ENCODE data around the gene ACER1. TPM values are rescaled to one million over a fixed set of nuclear protein-coding genes. Genes with fewer than 3 reads are reported as not detected.

ACER1 gene, protein sequence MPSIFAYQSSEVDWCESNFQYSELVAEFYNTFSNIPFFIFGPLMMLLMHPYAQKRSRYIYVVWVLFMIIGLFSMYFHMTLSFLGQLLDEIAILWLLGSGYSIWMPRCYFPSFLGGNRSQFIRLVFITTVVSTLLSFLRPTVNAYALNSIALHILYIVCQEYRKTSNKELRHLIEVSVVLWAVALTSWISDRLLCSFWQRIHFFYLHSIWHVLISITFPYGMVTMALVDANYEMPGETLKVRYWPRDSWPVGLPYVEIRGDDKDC
- total RNA-seq = not detected in 2 replicates

DNA sequence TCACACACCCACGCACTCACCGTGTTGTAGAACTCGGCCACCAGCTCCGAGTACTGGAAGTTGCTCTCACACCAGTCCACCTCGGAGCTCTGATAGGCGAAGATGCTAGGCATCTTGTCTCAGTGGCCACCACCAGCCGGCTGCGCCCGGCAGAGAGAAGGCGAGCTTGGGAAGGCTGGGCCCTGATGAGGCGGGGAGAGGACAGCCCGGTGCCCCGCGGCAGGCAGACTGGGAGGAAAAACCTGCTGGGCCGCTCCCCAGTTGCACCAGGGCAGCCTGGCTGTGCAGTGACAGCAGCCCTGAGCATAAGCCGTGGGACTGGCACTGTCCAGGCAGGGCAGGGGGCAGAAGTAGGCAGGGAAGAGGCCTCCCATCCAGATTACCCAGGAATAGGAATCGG lies at the start of gene ACER1:
TSS of gene ACER1 (minus strand) at position 174 of the 400 bp plus-strand sequence. CDS start at position 113, 61 bp downstream.

DNA sequence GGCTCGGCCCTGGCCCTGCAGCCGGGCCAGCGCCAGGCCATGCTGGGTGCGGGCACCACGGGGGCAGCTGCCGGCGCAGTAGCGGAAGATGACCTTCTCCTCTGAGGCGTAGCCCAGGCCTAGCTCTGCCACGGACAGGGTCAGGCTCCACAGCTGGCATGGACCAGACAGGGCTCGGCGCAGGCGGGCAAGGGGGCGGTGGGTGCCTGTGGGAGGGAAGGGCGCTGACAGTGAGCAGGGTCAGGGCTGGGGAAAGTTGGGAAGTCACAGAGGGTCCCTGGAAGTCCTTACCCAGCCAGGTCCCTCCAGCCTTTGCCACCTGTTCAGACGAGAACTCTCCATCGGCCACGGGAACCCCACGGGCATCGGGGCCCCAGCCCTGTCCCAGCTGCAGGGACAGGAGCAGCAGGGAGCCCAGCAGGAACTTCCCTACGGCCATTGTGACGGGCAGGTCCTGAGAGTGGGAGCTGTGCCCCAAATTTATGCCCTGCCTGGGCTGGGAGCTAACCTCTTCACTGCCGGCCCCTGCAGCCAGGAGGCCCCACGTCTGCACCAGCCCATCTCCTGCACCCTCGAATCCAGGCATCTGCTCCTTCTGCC lies 42.1 kb upstream of the ACER1 start, which contains the start of gene PSPN:
TSS of gene PSPN (minus strand) at position 523 of the 600 bp plus-strand sequence. CDS start at position 439, 84 bp downstream.

DNA sequence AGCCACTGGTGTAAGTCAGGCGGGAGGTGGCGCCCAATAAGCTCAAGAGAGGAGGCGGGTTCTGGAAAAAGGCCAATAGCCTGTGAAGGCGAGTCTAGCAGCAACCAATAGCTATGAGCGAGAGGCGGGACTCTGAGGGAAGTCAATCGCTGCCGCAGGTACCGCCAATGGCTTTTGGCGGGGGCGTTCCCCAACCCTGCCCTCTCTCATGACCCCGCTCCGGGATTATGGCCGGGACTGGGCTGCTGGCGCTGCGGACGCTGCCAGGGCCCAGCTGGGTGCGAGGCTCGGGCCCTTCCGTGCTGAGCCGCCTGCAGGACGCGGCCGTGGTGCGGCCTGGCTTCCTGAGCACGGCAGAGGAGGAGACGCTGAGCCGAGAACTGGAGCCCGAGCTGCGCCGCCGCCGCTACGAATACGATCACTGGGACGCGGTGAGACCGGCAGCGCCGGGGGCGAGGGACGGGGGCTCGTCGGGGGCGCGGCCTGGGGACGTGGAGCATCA lies 39.2 kb upstream of the ACER1 start, which contains the start of gene ALKBH7:
TSS of gene ALKBH7 (plus strand) at position 201 of the 502 bp plus-strand sequence. CDS start at position 228, 27 bp downstream.

DNA sequence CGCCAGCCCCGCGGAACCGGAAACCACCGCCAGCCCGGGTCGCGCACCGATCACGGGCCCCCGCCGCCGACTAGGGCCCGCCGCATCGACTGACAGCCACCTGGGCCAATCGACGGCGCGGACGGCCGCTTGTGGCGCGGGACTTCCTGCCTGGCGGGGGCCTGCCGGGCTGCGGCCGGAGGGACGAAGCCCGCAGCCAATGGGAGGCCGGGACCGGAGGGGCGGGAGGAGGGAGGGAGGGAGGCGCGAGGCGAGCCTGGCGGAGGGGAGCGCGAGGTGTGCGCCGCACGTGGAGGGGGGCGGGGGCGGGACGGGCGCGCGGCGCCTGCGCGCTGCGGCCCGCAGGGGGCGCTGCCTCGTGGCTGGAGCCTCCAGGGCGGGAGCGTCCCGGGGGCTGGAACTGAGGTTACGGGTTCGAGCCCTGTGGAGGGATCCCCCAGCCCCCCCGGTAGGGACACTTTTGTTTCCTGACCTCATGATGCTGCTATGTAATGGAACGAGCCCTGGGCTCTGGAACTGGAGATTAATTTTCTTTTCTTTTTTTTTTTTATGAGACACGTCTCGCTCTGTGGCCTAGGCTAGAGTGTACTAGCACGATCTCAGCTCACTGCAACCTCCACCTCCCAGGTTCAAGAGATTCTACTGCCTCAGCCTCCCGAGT lies 53.4 kb downstream of the ACER1 start, which contains the start of gene MLLT1:
TSS of gene MLLT1 (minus strand) at position 45 of the 661 bp plus-strand sequence. CDS start 191 bp downstream, outside the sequence.

Other genes starting within 250 kb of the ACER1 start
- gene RFX2, start 223.1 kb downstream of the ACER1 start, total RNA-seq = 2.8 and 5.7 TPM in 2 replicates
- gene ACSBG2, start 197.9 kb downstream of the ACER1 start, total RNA-seq = not detected in 2 replicates
- 14.6 and 18.6 TPM in 2 replicates for gene MLLT1, start 53.6 kb downstream of the ACER1 start, total RNA-seq
- gene CLPP, start 27.9 kb upstream of the ACER1 start, total RNA-seq = 67.3 and 84.5 TPM in 2 replicates
- 31.1 and 45.7 TPM in 2 replicates for gene ALKBH7, start 39.2 kb upstream of the ACER1 start, total RNA-seq
- gene PSPN, start 42.3 kb upstream of the ACER1 start, total RNA-seq = 0.43 and 0.88 TPM in 2 replicates
- 46.2 and 107 TPM in 2 replicates for gene GTF2F1, start 59.6 kb upstream of the ACER1 start, total RNA-seq
- 81.2 and 189 TPM in 2 replicates for gene KHSRP, start 91.2 kb upstream of the ACER1 start, total RNA-seq
- gene SLC25A41, start 100.2 kb upstream of the ACER1 start, total RNA-seq = under 0.01 TPM in 1 of 2 replicates, not detected in the other
- 16.3 and 35.7 TPM in 2 replicates for gene SLC25A23, start 126.2 kb upstream of the ACER1 start, total RNA-seq
- gene CRB3, start 130.7 kb upstream of the ACER1 start, total RNA-seq = not detected in 2 replicates
- gene DENND1C, start 148.2 kb upstream of the ACER1 start, total RNA-seq = not detected in 2 replicates
- gene TUBB4A, start 168.7 kb upstream of the ACER1 start, total RNA-seq = not detected in 2 replicates
- gene TNFSF9, start 197.4 kb upstream of the ACER1 start, total RNA-seq = 0.29 TPM in 1 of 2 replicates, not detected in the other